ENCODE results near the gene B4GALT5. TPM values are rescaled to one million over a fixed set of nuclear protein-coding genes. Genes with fewer than 3 reads are reported as not detected.

B4GALT5 gene
- total RNA-seq, 3 donors from 2014 or later: 52.4 to 65.1 (median 60.2) TPM

DNA sequence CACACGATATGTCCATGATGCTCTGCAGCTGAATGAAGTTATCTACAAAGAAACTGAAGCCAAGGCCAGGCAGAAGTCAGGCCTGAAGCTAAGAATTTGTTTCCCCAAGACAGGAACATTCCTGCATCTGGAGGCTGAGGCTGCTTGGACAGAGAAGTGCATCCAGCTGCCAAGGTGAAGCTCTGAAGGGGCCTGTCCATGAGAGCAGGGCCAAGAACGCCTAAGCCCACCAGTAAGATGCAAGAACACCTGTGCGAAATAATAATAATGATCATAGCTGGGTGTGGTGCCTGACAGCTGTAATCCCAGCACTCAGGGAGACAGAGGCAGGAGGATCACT, 37.7 kb upstream of the B4GALT5 start:
- DNase-seq (no peak), ATAC-seq (no peak)
- H3K9me3 ChIP-seq: no peaks in the 10 kb centered on the region
- TF ChIP-seq CTCF (IDR thresholded peaks at IDR 0.05): no peak
- H3K36me3 ChIP-seq (ENCODE audit: low read depth): no peaks in the 10 kb centered on the region
- no peaks in the 10 kb centered on the region for H3K4me1 ChIP-seq (ENCODE audit: low read depth)
- H3K4me3 ChIP-seq: no peak overlapping the region
- intact Hi-C loops (cut with DNase I, micrococcal nuclease): no loop called here

DNA sequence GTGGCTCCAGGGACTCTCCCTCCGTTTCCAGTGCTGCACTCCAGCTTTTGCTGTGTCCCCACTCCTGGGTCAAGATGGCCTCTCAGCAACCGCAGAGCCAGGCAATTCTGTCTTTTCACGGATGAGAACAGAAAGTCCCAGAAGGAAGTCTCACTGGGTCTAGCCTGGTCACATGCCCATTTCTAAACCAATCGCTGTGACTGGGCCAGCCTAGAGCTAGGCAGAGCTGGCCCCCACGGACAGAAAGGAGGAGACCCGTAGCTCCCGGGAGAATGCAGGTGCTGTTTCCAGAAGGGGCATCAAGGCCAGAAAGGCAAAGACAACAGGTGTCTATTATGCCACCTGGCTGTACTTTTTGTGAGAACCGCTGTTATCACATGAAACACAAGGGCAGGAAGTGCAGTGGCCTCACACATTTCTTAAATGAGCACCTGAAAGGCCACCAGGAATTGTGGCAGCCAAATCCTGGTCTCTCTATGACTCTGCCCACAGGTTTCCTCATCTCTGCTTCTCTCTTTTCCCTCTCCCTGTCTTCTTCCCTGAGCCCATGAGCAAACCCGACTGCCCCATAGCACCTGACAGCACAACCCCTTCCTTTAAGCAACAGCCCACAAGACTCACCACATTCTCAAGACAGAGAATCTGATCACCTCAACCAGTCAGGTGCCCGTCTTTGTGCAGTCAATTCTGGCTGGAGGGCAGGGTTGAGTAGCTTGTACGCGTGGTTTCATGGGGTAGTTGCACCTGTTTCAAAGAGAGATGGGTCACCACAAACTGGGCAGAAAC, 37.1 kb upstream of the B4GALT5 start:
- H3K4me1 ChIP-seq (ENCODE audit: low read depth): no peaks in the 10 kb centered on the region
- intact Hi-C loops (cut with DNase I, micrococcal nuclease): no loop called here
- DNase-seq: no peak
- H3K9me3 ChIP-seq: no peaks in the 10 kb centered on the region
- ATAC-seq: peak; percentile 59
- no peaks in the 10 kb centered on the region for H3K36me3 ChIP-seq (ENCODE audit: low read depth)
- no peak for TF ChIP-seq CTCF (IDR thresholded peaks at IDR 0.05)
- H3K4me3 ChIP-seq: no peak overlapping the region

DNA sequence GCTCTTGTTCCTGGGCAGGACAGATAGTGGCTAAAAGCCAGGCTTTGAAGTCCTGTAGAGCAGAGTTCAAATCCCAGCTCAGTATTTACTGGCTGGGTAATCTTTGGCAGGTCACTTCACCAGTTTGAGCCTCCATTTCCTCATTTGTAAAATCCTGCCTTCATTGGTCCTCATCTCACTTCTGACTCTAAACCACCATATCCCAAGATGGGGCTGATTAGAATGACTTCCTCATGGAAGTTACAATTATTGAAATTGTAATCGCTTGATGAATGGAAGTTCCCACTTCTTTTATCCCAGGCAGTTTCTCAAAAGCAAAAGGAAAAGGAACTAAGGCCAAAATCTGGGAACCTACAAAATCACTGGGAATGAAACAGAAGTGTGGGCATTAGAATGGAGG, 35.9 kb upstream of the B4GALT5 start:
- no peaks in the 10 kb centered on the region for H3K36me3 ChIP-seq (ENCODE audit: low read depth)
- H3K4me3 ChIP-seq: no peak overlapping the region
- no peaks in the 10 kb centered on the region for H3K9me3 ChIP-seq
- no peaks in the 10 kb centered on the region for H3K4me1 ChIP-seq (ENCODE audit: low read depth)
- intact Hi-C loops (cut with DNase I, micrococcal nuclease): no loop called here
- ATAC-seq (no peak), DNase-seq (no peak)
- no peak for TF ChIP-seq CTCF (IDR thresholded peaks at IDR 0.05)

- TF ChIP-seq CTCF (IDR thresholded peaks at IDR 0.05): no peak
- no peak for DNase-seq
- no peak for ATAC-seq
- no peaks in the 10 kb centered on the region for H3K9me3 ChIP-seq
- no peaks in the 10 kb centered on the region for H3K36me3 ChIP-seq (ENCODE audit: low read depth)
- intact Hi-C loops (cut with DNase I, micrococcal nuclease): no loop called here
- no peak overlapping the region for H3K4me3 ChIP-seq
- no peaks in the 10 kb centered on the region for H3K4me1 ChIP-seq (ENCODE audit: low read depth)
Observed at GRCh38 chr20:49748525-49748838, 34.8 kb upstream of the B4GALT5 start.

- H3K36me3 ChIP-seq (ENCODE audit: low read depth): no peaks in the 10 kb centered on the region
- no peaks in the 10 kb centered on the region for H3K4me1 ChIP-seq (ENCODE audit: low read depth)
- no peaks in the 10 kb centered on the region for H3K9me3 ChIP-seq
- ATAC-seq (peak; percentile 56), DNase-seq (peak; percentile 62 to 71 (median 63))
- TF ChIP-seq CTCF (IDR thresholded peaks at IDR 0.05): no peak
- no peak overlapping the region for H3K4me3 ChIP-seq
- intact Hi-C loops (cut with DNase I, micrococcal nuclease): no loop called here
Observed at GRCh38 chr20:49747707-49748524, 34.2 kb upstream of the B4GALT5 start.

Data from mucosa of descending colon (tissue), 3 donors.